Measurements from ENCODE around the gene MYOF.
"Not testable (repeated sequence)": the region's sequence is repeated elsewhere in the genome, so short reads cannot be mapped to it uniquely, and the experiment has no call there.

The MYOF gene

GRCh38 chr10:93284246-93284645, 197.9 kb downstream of the MYOF start:
- not testable (repeated sequence) for DNase-seq

GRCh38 chr10:93281367-93281720, 200.8 kb downstream of the MYOF start:
- no peak for DNase-seq

GRCh38 chr10:93280699-93281366, 201.3 kb downstream of the MYOF start:
- no peak for DNase-seq

GRCh38 chr10:93280121-93280698, 201.9 kb downstream of the MYOF start:
- DNase-seq: no peak

- no peak for DNase-seq
These were observed 204.8 kb downstream of the MYOF start for GRCh38 chr10:93277360-93277759.

GRCh38 chr10:93274419-93274818, 207.7 kb downstream of the MYOF start:
- DNase-seq: no peak

- no peak for DNase-seq
These were observed 209.1 kb downstream of the MYOF start for GRCh38 chr10:93272884-93273675.

- DNase-seq: no peak
These were observed 210.8 kb downstream of the MYOF start for GRCh38 chr10:93271347-93271746.

GRCh38 chr10:93269281-93269680, 212.9 kb downstream of the MYOF start:
- no peak for DNase-seq

GRCh38 chr10:93268021-93268420, 214.1 kb downstream of the MYOF start:
- no peak for DNase-seq

- no peak for DNase-seq
These were observed 214.6 kb downstream of the MYOF start for GRCh38 chr10:93267521-93267920.

GRCh38 chr10:93266858-93267257, 215.3 kb downstream of the MYOF start:
- no peak for DNase-seq

- DNase-seq: no peak
These were observed 220.0 kb downstream of the MYOF start for GRCh38 chr10:93261961-93262610.

GRCh38 chr10:93261089-93261488, 221.0 kb downstream of the MYOF start:
- DNase-seq: no peak

- no peak for DNase-seq
These were observed 223.0 kb downstream of the MYOF start for GRCh38 chr10:93259126-93259525.
